GM18498 (cell line): Measurements from ENCODE around the gene RAB3IP.
A peak's percentile ranks its signal among the peaks of the same experiment; 100 is the strongest.
"Not testable (repeated sequence)": the region's sequence is repeated elsewhere in the genome, so short reads cannot be mapped to it uniquely, and the experiment has no call there.

Experiments used
- ATAC-seq: cut with Tn5 transposase; IDR thresholded peaks from one replicate; pipeline ENCODE4 v1.9.1; 2021; ENCODE audit warnings: mild to moderate bottlenecking, moderate library complexity; ENCODE audit not compliant: unreplicated experiment

The RAB3IP gene

GRCh38 chr12:69755302-69755701, 16.6 kb downstream of the RAB3IP start:
- no peak for ATAC-seq

- no peak for ATAC-seq
Measured at GRCh38 chr12:69756088-69756755, 17.6 kb downstream of the RAB3IP start.

DNA sequence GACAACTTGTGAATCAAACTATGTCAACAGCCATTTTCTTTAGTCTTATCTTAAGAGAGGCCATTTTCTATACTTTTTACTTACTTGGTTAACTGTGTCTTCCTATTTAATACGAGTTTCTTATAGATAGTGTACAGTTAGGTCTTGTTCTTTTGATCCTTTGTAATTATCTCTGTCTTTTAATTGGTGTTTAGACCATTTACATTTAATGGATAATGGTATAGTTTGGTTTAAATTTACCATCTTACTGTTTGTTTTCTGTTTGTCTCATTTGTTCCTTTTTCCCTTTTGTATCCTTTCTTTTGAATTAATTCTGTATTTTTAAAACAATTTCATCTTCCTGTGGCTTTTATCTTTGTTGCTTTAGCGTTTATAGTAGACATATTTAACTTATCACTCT, 19.4 kb downstream of the RAB3IP start:
- ATAC-seq = no peak

GRCh38 chr12:69759581-69759980, 20.9 kb downstream of the RAB3IP start:
- ATAC-seq = not testable (repeated sequence)

DNA sequence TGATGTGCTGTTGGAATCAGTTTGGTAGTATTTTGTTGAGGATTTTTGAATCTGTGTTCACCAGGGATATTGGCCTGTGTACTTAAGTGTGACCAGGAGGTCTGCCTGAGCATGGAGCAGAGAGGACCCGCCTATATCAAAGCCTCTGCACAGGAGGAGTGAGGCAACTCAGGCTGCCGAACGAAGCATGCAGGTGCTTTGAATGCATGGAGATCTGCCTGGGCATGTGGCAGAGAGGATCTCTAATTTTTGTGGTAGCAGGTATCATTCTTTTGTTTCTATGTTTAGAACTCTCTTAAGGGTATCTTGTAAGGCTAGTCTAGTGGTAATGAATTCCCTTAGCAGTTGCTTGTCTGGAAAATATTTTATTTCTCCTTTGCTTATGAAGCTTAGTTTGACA, 26.9 kb downstream of the RAB3IP start:
- ATAC-seq = no peak

- ATAC-seq = no peak
Measured at GRCh38 chr12:69766260-69766659, 27.6 kb downstream of the RAB3IP start.

DNA sequence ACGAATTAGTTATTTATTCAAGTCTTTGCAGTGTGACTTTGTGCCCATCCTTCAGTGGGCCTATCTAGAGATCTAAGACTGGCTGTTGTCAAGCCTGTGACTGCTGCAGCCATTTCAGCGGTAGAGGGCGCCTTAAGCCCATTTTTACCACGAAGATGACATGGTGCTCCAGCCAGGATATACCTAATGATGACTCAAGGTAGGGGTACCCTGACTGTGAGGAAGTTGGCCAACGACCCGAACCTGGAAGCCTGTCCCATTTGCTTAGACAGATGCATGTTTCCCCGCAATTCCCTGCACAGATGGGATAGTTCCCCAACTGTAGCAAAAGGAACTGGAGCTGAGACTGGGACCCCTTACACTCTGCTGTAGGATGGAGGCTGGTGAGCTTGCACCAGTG, 41.3 kb downstream of the RAB3IP start:
- ATAC-seq = no peak

DNA sequence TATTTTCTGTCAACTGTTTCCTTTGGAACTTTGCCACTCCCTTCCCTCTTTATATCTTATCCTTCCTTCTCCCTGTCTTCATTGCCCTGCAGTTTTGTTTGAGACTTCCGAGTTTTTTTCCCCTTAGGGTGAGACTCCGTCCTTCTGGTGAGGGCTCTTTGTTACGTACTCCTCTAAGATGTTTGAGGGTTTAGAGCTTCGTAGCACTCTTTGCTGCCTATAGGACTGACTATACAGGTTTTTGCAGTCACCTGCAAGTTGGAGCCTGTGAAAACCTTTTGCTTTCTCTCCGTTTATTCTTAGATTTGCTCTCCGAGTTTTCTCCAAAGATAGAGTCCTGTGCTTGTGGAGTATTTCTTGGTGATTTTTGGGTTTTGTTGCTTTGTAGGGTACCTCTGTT, 44.7 kb downstream of the RAB3IP start:
- ATAC-seq = no peak

DNA sequence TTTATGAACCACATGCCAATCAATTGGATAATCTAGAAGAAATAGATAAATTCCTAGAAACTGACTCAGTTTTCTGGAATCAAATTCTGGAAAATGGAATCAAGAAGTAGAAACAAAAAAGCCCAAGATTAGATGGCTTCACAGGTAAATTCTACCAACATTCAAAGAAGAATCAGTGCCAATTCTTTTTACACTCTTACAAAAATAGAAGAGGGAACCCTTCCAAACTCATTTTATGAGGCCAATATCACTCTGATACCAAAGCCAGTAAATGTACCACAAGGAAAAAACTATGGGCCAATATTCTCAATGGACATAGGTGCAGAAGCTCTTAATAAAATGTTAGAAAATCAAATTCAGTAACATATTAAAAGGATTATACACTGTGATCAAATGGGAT, 50.7 kb downstream of the RAB3IP start:
- no peak for ATAC-seq

GRCh38 chr12:69792533-69792932, 53.9 kb downstream of the RAB3IP start:
- no peak for ATAC-seq

DNA sequence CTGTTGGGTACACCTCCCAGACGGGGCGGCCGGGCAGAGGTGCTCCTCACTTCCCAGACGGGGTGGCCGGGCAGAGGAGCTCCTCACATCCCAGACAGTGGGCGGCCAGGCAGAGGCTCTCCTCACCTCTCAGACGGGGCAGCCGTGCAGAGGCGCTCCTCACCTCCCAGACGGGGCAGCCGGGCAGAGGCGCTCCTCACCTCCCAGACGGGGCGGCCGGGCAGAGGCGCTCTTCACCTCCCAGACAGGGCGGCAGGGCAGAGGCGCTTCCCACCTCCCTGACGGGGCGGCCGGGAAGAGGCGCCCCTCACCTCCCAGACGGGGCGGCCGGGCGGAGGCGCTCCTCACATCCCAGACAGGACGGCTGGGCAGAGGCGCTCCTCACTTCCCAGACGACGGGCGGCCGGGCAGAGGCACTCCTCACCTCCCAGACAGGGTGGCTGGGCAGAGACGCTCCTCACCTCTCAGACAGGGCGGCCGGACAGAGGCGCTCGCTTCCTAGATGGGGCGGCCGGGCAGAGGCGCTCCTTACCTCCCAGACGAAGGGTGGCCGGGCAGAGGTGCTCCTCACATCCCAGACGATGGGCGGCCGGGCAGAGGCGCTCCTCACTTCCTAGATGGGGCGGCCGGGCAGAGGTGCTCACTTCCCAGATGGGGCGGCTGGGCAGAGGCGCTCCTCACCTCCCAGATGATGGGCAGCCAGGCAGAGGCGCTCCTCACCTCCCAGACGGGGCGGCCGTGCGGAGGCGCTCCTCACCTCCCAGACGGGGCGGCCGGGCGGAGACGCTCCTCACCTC, 68.6 kb downstream of the RAB3IP start:
- ATAC-seq = not testable (repeated sequence)

- no peak for ATAC-seq
Measured at GRCh38 chr12:69810870-69811498, 72.3 kb downstream of the RAB3IP start.

DNA sequence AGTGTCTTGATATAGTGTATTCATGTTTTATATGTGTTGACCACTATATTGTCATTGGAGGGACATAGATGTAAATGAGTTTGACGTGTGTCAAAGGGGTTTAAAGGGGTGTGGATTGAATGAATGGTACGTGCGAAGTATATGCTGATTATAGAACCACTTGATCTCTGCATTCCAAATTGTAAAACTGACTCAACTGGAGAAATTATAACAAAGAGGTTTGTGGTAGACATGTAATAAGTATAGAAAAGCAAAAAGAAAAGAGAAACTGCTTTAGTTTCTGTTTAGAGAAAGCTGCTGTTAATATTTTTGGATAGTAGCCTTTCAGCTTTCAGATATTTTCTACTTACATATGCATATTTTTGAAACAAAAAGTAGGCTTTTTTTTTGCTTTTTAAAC, 77.4 kb downstream of the RAB3IP start:
- ATAC-seq = peak; percentile 78

DNA sequence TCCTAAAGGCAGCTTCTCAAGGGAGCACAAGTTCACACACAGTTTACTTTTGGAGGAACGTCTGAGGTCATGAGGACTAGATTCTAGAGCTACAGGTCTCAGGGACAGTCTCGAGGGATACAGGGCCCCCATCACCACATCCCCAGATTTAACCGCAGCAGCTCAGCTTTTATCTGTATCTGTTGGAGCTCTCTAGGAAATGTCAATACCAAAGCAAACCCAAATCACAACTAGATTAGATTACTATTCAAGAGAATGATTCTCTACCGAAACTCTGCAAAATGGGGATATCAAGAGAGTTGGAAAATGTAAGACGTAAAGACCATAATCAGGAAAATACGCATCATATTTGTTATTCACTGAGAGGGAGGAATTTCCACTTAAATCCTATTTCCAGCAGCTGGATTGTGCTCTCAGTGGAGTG, 82.4 kb downstream of the RAB3IP start:
- ATAC-seq = no peak

- ATAC-seq = no peak
Measured at GRCh38 chr12:69821456-69822159, 82.9 kb downstream of the RAB3IP start.

DNA sequence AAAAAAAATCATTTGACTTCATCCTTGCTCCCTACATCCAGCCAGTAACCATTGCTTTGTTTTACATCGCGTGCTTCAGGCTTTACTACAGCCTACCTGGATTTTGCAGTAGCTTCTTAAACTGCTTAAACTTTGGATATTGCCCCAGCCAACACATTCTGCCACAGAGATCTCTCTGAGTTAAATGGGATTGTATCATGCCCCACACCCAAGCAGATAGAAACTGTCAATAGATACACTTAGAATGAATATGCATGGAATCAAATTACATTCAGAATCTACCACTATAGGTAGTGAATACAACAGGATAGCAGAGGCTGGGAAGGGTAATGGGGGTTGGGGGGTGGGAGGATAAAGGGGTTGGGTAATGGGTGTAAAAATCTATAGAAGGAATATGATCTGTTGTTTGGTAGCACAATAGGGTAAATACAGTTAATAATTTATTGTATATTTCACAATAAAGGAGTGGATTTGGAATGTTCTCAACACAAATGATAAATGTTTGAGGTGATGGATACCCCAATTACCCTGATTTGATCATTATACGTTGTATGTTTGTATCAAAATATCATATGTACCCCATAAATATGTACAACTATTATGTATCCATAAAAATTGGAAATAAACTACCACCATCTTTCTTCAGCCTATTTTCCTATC, 83.7 kb downstream of the RAB3IP start:
- no peak for ATAC-seq

DNA sequence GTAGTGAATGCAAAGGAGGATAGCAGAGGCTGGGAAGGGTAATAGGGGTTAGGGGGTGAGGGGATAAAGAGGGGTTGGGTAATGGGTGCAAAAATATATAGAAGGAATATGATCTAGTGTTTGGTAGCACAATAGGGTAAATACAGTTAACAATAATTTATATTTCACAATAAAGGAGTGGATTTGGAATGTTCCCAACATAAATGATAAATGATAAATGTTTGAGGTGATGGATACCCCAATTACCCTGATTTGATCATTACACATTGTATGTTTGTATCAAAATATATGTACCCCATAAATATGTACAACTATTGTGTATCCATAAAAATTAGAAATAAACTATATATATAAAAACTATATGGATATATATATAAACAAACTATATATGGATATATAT, 85.4 kb downstream of the RAB3IP start:
- no peak for ATAC-seq

GRCh38 chr12:69824966-69825560, 86.4 kb downstream of the RAB3IP start, which contains the start of gene MYRFL:
Gene MYRFL (plus strand): TSS chr12:69825227. CDS start chr12:69825518, 291 bp downstream.
- ATAC-seq = no peak

DNA sequence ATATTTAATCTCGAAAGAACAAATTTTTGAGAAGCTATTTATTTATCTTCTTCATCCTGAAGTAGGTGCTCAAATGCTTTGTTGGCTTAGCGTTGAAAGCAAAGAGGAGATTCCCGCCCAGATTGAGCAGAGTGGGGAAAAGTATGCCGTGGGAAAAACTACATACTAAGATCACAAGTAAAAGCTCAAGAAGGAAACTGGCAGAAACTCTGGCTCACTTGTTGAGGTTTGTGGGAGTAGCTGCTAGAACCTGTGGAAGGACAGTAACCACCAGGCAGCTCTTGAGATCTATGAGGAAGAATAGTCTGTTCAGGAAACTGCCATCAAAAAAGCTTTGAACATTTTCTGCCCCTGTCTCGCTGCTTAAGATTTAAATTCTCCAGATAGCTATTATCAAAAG, 90.2 kb downstream of the RAB3IP start:
- no peak for ATAC-seq

- ATAC-seq = no peak
Measured at GRCh38 chr12:69833696-69834095, 95.0 kb downstream of the RAB3IP start.
